HL-60 (cell line): ENCODE measurements around the gene KRT6A.

Experiments used
- DNase-seq, 2 experiments: peaks; one replicate each; pipeline ENCODE4 v3.0.0-alpha.2; 2010 to 2020; ENCODE audit warnings: low read depth in 1 of 2, low spot score in 1 of 2
- H3K27ac ChIP-seq: fragments of 250-450 bp; sonication (Bioruptor Pico); replicated peaks from 2 replicates; pipeline ENCODE4 v1.5.1; 2020; ENCODE audit warnings: mild to moderate bottlenecking, moderate library complexity
- H3K27me3 ChIP-seq: fragments of 250-450 bp; sonication (Bioruptor Pico); 2 replicates; pipeline ENCODE4 v1.5.1; 2021; ENCODE audit warnings: mild to moderate bottlenecking, moderate library complexity; ENCODE audit not compliant: insufficient read depth, poor library complexity, severe bottlenecking
- H3K4me3 ChIP-seq: replicated peaks from 2 replicates; pipeline ENCODE4 v1.5.1; 2011; ENCODE audit warnings: mild to moderate bottlenecking, control low read depth, low read length; ENCODE audit not compliant: insufficient read depth
- GABPA ChIP-seq: IDR thresholded peaks from 2 replicates; pipeline ENCODE4 v1.6.1; 2012; ENCODE audit warnings: low read depth
- POLR2AphosphoS5 ChIP-seq: IDR thresholded peaks from 2 replicates; pipeline ENCODE4 v1.6.1; 2012; ENCODE audit warnings: low read depth
- SPI1 ChIP-seq: IDR thresholded peaks from 2 replicates; pipeline ENCODE4 v1.6.1; 2012; ENCODE audit warnings: low read depth, mild to moderate bottlenecking, borderline replicate concordance
- TF ChIP-seq, protein P1 (sequence below): IDR thresholded peaks from 2 replicates; pipeline ENCODE4 v1.6.1; 2012; ENCODE audit warnings: low read depth; ENCODE audit not compliant: insufficient replicate concordance
- TF ChIP-seq, protein P2 (sequence below): IDR thresholded peaks from one replicate; pipeline ENCODE4 v1.5.1; 2011; ENCODE audit warnings: low read length, control low read depth, inconsistent platforms; ENCODE audit not compliant: insufficient read depth

The KRT6A gene

GRCh38 chr12:52523824-52524223 is 30.8 kb upstream of the KRT6A start:
- TF ChIP-seq, protein P1, sequence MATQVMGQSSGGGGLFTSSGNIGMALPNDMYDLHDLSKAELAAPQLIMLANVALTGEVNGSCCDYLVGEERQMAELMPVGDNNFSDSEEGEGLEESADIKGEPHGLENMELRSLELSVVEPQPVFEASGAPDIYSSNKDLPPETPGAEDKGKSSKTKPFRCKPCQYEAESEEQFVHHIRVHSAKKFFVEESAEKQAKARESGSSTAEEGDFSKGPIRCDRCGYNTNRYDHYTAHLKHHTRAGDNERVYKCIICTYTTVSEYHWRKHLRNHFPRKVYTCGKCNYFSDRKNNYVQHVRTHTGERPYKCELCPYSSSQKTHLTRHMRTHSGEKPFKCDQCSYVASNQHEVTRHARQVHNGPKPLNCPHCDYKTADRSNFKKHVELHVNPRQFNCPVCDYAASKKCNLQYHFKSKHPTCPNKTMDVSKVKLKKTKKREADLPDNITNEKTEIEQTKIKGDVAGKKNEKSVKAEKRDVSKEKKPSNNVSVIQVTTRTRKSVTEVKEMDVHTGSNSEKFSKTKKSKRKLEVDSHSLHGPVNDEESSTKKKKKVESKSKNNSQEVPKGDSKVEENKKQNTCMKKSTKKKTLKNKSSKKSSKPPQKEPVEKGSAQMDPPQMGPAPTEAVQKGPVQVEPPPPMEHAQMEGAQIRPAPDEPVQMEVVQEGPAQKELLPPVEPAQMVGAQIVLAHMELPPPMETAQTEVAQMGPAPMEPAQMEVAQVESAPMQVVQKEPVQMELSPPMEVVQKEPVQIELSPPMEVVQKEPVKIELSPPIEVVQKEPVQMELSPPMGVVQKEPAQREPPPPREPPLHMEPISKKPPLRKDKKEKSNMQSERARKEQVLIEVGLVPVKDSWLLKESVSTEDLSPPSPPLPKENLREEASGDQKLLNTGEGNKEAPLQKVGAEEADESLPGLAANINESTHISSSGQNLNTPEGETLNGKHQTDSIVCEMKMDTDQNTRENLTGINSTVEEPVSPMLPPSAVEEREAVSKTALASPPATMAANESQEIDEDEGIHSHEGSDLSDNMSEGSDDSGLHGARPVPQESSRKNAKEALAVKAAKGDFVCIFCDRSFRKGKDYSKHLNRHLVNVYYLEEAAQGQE = no peak
- no peak for TF ChIP-seq POLR2AphosphoS5
- no peak for TF ChIP-seq GABPA
- TF ChIP-seq SPI1 = no peak
- TF ChIP-seq, protein P2, sequence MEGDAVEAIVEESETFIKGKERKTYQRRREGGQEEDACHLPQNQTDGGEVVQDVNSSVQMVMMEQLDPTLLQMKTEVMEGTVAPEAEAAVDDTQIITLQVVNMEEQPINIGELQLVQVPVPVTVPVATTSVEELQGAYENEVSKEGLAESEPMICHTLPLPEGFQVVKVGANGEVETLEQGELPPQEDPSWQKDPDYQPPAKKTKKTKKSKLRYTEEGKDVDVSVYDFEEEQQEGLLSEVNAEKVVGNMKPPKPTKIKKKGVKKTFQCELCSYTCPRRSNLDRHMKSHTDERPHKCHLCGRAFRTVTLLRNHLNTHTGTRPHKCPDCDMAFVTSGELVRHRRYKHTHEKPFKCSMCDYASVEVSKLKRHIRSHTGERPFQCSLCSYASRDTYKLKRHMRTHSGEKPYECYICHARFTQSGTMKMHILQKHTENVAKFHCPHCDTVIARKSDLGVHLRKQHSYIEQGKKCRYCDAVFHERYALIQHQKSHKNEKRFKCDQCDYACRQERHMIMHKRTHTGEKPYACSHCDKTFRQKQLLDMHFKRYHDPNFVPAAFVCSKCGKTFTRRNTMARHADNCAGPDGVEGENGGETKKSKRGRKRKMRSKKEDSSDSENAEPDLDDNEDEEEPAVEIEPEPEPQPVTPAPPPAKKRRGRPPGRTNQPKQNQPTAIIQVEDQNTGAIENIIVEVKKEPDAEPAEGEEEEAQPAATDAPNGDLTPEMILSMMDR = no peak
- H3K27ac ChIP-seq = no peak overlapping the region
- H3K27me3 ChIP-seq = no peaks in the 10 kb centered on the region
- DNase-seq = no peak
- no peak overlapping the region for H3K4me3 ChIP-seq

- DNase-seq = no peak
- no peak overlapping the region for H3K27ac ChIP-seq
- TF ChIP-seq GABPA = no peak
- TF ChIP-seq, protein P2 = no peak
- no peak for TF ChIP-seq POLR2AphosphoS5
- no peak for TF ChIP-seq SPI1
- TF ChIP-seq, protein P1 = no peak
- H3K4me3 ChIP-seq = no peak overlapping the region
- no peaks in the 10 kb centered on the region for H3K27me3 ChIP-seq
Observed at GRCh38 chr12:52522346-52523011, 29.4 kb upstream of the KRT6A start.

DNA sequence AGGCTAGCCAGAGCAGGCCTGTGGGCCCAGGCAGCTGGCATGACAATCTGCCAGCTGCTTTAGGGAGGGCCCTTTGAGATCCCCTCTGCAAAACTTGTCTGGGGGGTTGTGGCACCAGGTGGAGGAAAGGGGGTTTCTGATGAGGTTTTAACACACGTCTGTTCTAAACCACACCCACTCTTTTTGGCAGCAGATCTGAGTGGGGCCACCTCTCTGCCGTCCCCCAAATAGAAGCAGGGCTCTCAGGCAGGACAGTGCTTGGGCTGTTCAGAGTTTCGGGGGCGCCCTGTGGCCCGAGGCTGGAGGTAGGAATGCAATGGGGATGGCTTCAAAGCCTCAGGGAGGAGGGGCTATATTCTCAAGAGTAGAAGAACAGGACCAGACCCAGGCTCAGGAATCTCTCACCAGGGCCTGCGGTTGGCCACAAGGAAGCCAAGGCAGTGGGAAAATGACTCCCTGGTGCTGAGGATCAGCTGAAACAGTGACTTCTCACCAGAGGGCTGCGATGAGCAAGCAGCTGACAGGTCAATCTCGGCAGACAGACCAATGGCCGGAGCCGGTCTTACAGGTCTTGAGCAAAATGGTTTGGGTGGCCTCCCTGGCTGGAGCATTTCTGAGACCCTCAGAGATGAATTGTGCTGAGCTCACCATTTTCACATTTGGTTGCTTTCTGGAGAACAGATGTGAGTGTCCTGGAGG is 28.7 kb upstream of the KRT6A start:
- Histone ChIP-seq H3K27ac (no peak overlapping the region), H3K27me3 (no peaks in the 10 kb centered on the region), H3K4me3 (no peak overlapping the region)
- TF ChIP-seq, protein P1 = no peak
- no peak for TF ChIP-seq GABPA
- TF ChIP-seq SPI1 = no peak
- no peak for DNase-seq
